BE2C (cell line): ENCODE measurements around the gene AHRR.
"Not testable (repeated sequence)": the region's sequence is repeated elsewhere in the genome, so short reads cannot be mapped to it uniquely, and the experiment has no call there.

Experiments used
- DNase-seq: peaks from one replicate; pipeline ENCODE4 v3.0.0-alpha.2; 2020
- H3K27me3 ChIP-seq: fragments of 250-450 bp; sonication (Bioruptor Pico); 2 replicates; pipeline ENCODE4 v1.5.1; 2020; ENCODE audit warnings: mild to moderate bottlenecking
- H3K36me3 ChIP-seq: fragments of 250-450 bp; sonication (Bioruptor Pico); 2 replicates; pipeline ENCODE4 v1.5.1; 2020; ENCODE audit warnings: mild to moderate bottlenecking
- H3K4me1 ChIP-seq: fragments of 250-450 bp; sonication (Bioruptor Pico); 2 replicates; pipeline ENCODE4 v1.5.1; 2020
- H3K4me3 ChIP-seq: 2 replicates; pipeline ENCODE4 v1.5.1; 2011; ENCODE audit warnings: low read depth, low read length
- H3K9me3 ChIP-seq: fragments of 250-450 bp; sonication (Bioruptor Pico); 2 replicates; pipeline ENCODE4 v1.5.1; 2020
- TF ChIP-seq, protein P1 (sequence below): IDR thresholded peaks from 2 replicates; pipeline ENCODE4 v1.5.1; 2012; ENCODE audit warnings: mild to moderate bottlenecking, low read depth, low read length

AHRR gene

DNA sequence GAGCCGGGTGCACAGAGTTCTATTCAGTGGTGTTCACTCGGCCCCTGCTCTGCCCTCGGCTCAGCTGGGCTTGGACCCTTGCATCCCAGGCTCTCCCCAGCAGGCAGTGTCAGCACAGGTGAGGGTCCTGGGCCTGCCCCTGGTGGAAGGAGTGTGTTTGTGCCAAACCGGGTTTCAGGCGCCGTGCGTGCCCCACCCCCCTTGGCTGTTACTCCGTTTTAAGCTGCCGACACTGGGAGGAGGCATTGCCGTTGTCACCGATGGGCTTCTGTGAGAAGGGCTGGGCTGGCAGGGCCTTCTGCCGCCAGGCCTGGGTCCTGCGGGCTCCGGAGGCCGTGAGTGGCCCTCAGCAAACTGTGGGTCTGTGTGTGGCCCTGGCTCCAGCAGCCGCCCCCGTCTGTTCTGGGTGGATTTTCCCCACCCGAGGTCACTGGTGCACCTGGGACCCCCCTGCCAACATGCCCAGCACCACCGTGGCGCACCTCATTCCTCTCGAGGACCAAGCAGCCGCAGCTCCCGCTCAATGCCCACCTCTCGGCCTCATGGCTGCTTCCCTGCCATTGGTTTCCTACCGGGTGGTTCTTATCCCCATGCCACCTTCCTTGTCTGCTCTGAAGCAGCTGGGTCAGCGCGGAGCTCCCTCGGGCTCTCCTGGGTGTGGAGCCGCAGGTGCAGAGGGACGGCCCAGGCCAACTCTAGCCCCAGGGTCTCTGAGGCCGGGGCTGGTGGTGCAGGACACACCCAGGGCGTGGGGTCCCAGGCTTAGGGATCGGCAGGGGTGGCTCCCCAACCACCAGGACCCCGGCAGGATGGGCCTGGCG is 77.2 kb downstream of the AHRR start:
- Histone ChIP-seq H3K27me3 (no peaks in the 10 kb centered on the region), H3K36me3 (no peaks in the 10 kb centered on the region), H3K4me3 (no peak overlapping the region), H3K4me1 (no peaks in the 10 kb centered on the region), H3K9me3 (no peaks in the 10 kb centered on the region)
- DNase-seq: no peak
- TF ChIP-seq, protein P1, sequence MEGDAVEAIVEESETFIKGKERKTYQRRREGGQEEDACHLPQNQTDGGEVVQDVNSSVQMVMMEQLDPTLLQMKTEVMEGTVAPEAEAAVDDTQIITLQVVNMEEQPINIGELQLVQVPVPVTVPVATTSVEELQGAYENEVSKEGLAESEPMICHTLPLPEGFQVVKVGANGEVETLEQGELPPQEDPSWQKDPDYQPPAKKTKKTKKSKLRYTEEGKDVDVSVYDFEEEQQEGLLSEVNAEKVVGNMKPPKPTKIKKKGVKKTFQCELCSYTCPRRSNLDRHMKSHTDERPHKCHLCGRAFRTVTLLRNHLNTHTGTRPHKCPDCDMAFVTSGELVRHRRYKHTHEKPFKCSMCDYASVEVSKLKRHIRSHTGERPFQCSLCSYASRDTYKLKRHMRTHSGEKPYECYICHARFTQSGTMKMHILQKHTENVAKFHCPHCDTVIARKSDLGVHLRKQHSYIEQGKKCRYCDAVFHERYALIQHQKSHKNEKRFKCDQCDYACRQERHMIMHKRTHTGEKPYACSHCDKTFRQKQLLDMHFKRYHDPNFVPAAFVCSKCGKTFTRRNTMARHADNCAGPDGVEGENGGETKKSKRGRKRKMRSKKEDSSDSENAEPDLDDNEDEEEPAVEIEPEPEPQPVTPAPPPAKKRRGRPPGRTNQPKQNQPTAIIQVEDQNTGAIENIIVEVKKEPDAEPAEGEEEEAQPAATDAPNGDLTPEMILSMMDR: no peak

DNA sequence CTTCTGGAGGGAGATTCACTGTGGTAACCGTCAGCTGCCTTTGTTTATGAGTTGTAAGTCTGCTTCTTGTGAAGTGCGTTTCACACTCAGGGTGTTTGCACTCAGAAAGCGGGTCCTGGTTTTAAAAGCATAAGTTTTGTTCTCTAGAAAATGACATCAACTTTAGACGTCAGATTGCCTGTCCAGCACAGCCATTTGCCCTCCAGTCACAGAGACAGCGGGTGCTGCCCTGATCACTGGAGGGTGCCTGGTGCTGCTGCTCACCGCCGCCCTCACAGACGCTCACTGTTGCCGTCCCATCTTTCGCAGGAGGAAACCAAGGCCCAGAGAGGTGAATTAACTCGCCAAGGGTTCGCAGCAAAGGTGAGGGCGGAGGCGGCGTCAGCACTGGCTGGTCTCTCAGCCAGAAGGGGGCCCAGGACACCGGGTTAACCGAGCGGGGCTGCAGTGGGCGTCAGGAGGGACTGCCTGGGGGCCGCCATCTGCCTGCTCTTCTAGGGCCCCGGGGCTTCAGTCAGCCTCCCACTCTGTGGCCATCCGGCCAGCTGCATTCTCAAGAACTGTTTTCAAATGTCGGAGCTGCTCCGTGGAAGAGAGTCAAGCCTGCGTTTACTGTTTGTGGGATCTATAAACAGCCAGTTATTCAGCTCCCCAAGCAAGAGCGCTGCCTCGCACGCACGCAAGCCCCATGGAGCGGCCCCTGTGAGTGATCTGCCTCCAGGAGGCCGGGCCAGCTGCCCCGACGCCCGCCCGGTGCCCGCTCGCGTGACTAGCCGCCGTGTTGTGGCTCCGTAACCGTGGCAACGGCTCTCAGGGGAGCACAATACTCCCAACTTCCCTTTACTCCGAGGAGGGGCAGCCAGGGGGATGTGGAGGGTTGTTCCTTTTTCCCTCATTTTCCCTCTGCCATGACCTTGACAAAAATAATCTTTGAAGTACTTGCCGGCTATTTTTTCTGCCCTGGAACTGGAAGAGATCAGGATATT is 78.1 kb downstream of the AHRR start:
- DNase-seq: peak; percentile 84
- Histone ChIP-seq H3K4me1 (no peaks in the 10 kb centered on the region), H3K27me3 (no peaks in the 10 kb centered on the region), H3K36me3 (no peaks in the 10 kb centered on the region), H3K4me3 (peak overlapping the region; percentile 12), H3K9me3 (no peaks in the 10 kb centered on the region)
- TF ChIP-seq, protein P1: 0 out of 2 replicates have a peak, but pooled peaks have one; percentile 4

DNA sequence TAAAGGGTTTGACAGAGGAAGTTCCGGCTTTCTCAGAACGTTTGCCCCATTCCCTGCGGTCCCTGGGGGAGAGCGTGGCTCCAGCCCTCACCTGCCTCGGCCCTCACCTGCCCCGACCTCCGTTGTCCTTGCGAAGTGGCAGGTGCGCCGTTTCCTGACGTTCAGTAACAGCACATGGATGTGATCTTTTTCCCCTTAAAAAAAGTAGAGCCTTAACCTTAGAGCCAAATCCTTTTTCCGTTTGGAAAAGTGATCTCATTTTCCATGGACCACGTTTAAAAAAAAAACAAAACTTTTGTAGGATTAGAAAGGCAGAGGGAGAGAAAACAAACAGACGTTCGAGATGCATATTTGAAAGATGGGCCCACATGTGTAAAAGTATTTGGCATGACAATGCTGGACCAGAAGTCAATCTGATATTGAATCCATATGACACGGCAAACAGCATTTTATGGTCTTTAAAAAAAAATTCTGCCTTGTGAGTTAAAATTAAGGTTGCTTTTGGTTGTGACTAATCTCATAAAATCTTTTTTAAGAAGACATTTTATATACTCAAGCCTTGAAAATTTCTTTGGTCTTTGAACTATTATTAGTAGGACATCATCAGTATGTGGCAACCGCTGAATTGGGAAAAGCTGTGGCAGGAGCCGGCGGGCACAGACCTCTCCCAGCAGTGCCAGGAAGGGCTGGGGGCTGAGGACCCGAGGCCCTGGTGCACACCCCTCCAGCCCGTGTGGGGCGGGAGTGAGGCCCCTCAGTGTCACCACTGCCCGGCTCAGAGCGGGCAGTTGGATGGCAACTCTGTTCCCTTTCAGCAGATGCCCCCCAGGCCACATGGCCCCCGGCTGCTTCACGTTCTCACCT is 79.0 kb downstream of the AHRR start:
- TF ChIP-seq, protein P1: no peak
- H3K36me3 ChIP-seq: no peaks in the 10 kb centered on the region
- no peaks in the 10 kb centered on the region for H3K4me1 ChIP-seq
- no peaks in the 10 kb centered on the region for H3K27me3 ChIP-seq
- no peaks in the 10 kb centered on the region for H3K9me3 ChIP-seq
- H3K4me3 ChIP-seq: peak overlapping the region; percentile 12
- no peak for DNase-seq

DNA sequence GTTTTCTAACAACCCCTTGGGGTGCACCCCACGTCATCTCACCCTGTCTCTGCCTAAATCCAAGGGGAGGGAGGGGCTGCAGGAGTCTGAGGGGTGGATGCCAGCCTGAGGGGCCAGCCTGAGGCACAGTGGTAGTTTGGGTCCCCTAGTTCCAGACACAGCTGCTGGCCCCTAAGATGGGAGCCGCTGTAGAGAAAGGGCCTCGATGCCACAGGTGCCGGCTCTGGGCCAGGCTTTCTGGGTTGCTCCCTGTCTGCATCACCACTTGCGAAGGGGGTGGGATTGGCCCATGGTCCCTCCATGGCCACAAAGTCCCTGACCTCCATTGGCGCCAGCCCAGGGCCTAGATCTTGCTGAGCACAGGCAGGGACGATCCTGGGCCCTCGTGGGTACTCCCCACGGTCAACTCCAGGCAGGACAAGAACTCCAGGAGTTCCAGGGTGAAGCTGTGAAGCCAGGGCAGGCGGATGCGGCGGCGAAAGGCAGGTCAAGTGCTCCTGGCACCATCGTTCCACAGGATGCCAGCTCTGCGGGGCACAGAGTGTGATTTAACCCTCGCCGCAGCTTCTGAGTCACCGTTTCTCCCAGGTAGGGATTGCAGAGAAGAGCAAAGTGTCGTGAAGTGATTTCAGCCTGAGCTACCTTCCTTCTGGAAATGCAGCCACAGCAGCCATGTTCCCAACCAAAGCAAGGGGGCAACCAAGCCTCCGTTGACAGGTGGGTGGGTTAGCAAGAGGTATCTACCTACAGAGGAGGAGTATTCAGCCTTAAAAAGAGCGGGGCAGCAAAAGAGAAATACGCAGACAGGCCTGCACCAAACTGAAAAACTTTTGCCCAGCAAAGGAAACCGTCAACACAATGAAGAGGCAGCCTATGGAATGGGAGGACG is 79.9 kb downstream of the AHRR start:
- Histone ChIP-seq H3K4me1 (no peaks in the 10 kb centered on the region), H3K27me3 (no peaks in the 10 kb centered on the region), H3K4me3 (no peak overlapping the region), H3K36me3 (no peaks in the 10 kb centered on the region), H3K9me3 (no peaks in the 10 kb centered on the region)
- DNase-seq: no peak
- TF ChIP-seq, protein P1: no peak

DNA sequence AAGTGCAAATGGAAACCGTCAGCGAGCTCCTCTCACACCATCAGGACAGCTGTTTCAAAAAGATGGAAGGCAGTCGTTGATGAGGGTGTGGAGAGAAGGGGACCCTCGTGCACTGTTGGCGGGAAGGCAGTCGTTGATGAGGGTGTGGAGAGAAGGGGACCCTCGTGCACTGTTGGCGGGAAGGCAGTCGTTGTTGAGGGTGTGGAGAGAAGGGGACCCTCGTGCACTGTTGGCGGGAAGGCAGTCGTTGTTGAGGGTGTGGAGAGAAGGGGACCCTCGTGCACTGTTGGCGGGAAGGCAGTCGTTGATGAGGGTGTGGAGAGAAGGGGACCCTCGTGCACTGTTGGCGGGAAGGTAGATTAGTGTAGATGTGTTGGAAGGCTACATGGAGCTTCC is 80.7 kb downstream of the AHRR start:
- not testable (repeated sequence) for H3K27me3 ChIP-seq, H3K36me3 ChIP-seq

More for the DNA sequence above, 80.7 kb downstream of the AHRR start:
- H3K4me1 ChIP-seq, H3K9me3 ChIP-seq, DNase-seq, H3K4me3 ChIP-seq: not testable (repeated sequence)
